ENCODE results near the gene FCGR3A.
A peak's percentile ranks its signal among the peaks of the same experiment; 100 is the strongest.
"Not testable (repeated sequence)": the region's sequence is repeated elsewhere in the genome, so short reads cannot be mapped to it uniquely, and the experiment has no call there.

The FCGR3A gene

DNA sequence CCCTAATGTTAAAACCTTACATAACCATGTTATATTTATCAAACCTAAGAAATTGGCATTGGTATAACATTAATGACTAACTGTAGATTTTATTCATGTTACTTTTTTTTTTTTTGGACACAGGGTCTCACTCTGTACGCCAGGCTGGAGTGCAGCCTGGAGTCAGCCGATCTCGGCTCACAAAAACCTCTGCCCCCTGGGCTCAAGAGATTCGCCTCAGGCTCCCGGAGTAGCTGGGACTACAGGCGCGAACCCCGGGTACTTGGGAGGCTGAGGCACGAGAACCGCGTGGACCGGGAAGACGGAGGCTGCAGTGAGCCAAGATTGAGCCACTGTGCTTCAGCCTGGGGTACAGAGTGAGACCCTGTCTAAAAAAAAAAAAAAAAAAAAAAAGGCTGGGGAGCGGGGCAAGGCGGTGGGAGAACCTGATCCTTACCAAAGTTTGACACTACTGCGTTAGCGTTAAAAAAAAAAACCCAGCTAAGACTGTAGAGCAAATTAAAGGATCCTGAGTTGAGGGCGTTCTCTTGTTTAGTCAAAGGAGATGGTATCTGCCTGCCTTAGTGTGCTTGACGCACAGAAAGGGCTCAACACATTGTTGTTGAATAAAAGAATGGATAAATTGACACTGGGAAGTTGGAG is 20.0 kb downstream of the FCGR3A start:
- not testable (repeated sequence) for DNase-seq

DNA sequence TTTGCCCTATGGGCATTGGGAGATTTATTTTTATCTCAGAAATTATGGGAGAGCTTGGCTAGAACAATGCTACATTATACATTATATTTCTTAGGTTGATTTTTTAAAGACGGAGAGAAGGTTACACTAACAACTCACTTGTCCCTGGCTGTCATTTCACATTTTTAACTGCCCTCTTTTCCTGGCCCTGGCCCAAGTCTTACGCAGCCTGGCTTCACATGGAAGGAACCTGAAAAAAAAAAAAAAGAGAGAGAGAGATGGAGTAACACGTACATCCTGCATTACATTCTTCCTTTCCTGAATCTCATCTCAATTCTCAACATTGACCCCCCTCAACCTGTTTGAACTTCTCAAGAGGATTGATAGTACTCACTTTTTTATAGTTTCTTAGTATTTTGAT is 21.1 kb downstream of the FCGR3A start:
- not testable (repeated sequence) for DNase-seq

DNA sequence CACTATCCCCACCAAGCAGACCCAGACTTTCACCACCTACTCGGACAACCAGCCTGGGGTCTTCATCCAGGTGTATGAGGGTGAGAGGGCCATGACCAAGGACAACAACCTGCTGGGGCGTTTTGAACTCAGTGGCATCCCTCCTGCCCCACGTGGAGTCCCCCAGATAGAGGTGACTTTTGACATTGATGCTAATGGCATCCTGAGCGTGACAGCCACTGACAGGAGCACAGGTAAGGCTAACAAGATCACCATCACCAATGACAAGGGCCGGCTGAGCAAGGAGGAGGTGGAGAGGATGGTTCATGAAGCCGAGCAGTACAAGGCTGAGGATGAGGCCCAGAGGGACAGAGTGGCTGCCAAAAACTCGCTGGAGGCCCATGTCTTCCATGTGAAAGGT is 23.7 kb downstream of the FCGR3A start:
- DNase-seq, result not testable (repeated sequence)

DNA sequence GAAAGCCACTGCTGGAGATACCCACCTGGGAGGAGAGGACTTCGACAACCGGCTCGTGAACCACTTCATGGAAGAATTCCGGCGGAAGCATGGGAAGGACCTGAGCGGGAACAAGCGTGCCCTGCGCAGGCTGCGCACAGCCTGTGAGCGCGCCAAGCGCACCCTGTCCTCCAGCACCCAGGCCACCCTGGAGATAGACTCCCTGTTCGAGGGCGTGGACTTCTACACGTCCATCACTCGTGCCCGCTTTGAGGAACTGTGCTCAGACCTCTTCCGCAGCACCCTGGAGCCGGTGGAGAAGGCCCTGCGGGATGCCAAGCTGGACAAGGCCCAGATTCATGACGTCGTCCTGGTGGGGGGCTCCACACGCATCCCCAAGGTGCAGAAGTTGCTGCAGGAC is 24.3 kb downstream of the FCGR3A start:
- DNase-seq, result not testable (repeated sequence)

DNA sequence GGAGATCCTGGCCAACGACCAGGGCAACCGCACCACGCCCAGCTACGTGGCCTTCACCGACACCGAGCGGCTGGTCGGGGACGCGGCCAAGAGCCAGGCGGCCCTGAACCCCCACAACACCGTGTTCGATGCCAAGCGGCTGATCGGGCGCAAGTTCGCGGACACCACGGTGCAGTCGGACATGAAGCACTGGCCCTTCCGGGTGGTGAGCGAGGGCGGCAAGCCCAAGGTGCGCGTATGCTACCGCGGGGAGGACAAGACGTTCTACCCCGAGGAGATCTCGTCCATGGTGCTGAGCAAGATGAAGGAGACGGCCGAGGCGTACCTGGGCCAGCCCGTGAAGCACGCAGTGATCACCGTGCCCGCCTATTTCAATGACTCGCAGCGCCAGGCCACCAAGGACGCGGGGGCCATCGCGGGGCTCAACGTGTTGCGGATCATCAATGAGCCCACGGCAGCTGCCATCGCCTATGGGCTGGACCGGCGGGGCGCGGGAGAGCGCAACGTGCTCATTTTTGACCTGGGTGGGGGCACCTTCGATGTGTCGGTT is 24.8 kb downstream of the FCGR3A start:
- not testable (repeated sequence) for DNase-seq

DNA sequence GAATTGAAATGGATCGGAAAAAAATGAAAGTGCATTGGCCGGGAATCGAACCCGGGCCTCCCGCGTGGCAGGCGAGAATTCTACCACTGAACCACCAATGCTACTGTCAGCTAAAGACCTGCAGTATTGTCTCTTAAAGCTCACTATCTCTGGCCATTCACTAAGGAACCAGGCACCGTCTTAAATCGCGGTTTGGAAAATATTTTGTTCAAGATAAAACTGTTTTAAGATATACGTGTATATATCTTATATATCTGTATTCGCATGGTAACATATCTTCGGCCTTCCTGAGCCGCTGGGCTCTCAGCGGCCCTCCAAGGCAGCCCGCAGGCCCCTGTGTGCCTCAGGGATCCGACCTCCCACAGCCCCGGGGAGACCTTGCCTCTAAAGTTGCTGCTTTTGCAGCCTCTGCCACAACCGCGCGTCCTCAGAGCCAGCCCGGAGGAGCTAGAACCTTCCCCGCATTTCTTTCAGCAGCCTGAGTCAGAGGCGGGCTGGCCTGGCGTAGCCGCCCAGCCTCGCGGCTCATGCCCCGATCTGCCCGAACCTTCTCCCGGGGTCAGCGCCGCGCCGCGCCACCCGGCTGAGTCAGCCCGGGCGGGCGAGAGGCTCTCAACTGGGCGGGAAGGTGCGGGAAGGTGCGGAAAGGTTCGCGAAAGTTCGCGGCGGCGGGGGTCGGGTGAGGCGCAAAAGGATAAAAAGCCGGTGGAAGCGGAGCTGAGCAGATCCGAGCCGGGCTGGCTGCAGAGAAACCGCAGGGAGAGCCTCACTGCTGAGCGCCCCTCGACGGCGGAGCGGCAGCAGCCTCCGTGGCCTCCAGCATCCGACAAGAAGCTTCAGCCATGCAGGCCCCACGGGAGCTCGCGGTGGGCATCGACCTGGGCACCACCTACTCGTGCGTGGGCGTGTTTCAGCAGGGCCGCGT is 25.5 kb downstream of the FCGR3A start, which contains the start of gene HSPA6:
TSS of gene HSPA6 (plus strand) at position 724 of the 925 bp plus-strand sequence. CDS start at position 843, 119 bp downstream.
- peak; percentile 64 to 74 for DNase-seq

DNA sequence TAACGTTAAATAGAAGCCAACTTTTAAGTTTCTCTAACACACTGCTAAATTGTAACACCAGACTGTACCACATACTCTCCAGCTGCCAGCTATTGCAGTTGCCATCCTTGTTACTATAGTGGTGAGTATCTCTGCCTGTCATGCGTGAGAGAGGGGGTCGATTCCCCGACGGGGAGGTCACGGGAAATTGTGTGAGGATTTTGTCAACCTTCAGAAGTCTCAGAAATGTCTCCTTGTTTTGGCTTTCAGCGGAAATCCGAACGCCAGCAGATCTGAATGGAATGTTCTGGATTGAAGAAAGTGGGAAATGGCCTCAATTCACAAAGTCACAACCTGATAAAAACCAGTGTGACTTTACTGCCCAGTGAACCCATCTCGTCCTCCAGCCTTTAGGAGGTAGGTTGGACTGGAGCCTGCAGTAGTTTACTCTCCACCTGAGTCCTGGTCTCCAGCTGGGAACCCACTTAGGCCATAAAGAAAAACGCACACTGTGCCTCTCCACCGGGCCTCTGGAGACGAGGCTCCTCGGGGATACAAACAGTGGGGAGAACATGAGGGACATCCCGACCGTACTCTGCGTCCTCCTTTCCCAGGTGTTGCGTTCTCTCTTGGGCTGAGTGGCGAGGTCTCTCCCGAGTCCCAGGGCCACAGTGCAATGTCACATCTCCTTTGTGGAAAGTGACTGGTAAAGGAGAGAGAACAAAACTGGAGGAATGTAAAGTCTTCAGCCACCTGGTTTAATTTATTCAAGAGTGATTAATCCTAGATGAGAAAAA is 26.4 kb downstream of the FCGR3A start:
- not testable (repeated sequence) for DNase-seq

DNA sequence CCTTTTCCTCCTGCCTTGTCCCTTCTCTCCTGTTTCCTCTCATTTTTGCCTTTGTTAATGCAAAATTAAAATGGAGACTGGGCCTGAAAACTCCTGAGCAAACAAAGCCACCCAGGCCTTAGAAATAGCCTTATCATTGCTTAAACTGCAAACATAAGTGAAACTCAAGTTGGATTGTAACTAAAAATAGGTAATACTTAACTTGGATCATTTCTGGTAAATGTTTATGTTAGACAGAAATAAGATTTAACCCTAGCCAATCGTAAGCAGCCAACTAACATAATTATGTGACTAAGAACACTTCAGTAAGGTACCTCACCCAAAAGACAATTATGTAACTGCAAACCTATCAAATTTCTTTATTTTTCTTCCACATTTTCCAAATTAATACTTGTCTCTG is 35.7 kb downstream of the FCGR3A start:
- DNase-seq, result not testable (repeated sequence)

DNA sequence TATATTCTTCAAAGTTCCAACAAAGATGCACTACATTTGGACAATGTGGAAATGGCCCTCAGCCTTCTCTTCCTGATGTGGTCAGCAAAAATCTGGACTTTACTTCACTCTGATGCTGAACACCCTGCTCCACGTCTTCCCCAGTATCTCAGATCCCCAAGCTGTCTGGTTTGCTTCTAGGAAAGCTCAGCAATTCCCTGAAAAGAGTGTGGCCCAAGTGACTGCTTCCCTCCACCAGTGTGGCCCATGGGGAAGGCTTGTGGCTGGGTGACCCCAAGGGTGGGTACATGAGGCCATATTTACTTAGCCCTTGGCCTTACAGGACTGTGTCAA is 36.2 kb downstream of the FCGR3A start:
- DNase-seq, result not testable (repeated sequence)

DNA sequence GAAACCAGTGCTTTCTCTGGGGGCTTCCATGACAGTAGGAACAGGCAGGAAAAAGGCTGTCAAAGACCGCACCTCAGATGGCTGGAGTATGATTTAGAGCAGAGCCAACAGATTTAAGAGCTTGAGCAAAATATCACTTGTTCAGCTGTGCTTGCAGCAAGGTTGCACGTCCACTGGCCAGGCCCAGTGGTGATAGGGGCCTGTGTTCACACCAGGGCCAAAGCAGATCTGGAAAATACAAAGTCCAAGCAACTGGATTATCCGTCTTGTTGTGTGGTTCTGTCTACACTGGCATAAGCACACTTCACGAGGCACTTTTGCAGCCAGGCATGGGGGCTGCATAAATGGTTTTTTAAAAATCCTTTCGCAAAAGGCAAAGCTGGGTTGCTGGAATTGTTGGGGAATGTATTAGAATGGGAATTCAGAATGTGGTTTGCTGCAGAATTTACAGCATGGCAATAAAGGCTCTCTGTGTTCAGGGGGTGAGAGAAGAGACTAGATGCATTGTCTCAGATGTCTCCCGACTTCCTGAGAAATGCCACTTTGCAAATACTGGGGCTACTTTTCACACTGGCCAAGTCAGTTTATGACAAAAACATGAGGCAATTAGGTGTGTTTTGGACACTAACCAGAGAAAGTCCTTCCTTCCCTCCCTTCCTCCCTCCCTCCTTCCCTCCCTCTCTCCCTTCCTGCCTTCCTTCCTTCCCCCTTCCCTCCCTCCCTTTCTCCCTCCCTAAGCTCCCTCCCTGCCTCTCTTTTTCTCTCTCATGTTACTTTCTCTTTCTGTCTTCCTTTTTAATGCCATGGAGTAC is 36.8 kb downstream of the FCGR3A start:
- DNase-seq, result not testable (repeated sequence)

DNA sequence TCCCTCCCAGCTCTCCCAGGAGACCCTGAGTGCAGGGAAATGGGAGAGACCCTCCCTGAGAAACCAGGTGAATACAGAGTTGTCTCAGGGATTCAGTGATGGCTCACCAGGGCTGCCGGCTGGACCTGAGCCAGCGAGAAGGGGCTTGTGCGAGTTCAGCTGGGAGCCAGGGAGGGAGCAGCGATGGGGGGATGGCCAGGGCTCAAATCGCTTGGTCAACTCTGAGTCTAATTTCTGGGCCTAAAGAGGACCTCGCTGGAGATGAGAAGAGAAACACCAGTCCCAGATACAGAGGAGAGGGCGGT is 37.9 kb downstream of the FCGR3A start:
- no peak for DNase-seq

DNA sequence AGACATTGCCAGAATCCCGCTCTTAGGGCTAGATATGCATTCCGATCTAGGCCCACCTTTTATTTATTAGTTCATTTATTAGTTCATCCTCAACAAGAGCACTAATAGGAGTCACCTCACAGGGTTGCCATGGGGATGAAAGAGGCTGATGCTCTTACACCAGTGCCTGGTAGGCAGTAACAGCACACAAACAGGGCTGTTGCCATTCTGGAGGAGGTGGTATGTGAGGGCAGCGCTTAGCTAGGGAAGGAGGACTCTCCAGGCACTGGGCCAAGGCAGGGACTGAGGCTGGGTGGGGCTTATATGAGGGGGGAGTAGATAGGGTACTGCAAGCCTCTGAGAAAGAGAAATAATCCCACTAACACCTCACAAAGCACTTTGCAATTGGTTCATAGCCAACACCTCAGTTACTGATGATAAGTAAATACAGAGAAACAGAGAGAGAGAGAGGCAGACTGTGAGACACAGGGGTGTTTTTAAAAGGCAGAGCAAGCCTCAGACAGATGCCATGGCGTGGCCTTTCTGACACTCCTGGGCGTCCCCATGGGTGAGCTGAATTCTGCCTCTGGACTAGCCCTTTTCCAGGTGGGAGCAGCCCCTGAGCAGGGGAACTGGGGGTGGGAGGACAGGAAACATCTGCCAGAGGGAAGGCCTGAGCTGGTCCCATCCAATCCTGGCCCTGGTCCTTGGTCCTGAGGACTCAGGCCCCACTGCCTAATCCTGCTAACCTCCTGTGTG is 38.4 kb downstream of the FCGR3A start:
- no peak for DNase-seq

DNA sequence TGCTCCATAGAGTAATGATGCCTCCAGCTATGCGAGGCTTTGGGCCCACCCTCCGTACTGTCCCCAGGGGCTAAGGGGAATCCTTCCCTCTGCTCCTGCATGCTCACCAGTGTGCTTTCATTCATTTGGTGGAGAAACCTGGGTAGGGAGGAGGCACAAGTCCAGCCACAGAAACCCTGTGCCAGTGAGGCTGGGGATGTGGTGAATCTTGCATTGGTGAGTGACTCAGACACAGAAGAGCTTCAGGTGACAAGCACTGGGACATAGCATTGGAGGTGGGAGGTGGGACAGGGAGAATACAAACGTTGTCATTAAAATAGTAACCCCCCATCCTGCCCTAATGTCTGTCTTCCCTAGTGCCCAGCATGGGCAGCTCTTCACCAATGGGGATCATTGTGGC is 39.1 kb downstream of the FCGR3A start:
- DNase-seq, result no peak

DNA sequence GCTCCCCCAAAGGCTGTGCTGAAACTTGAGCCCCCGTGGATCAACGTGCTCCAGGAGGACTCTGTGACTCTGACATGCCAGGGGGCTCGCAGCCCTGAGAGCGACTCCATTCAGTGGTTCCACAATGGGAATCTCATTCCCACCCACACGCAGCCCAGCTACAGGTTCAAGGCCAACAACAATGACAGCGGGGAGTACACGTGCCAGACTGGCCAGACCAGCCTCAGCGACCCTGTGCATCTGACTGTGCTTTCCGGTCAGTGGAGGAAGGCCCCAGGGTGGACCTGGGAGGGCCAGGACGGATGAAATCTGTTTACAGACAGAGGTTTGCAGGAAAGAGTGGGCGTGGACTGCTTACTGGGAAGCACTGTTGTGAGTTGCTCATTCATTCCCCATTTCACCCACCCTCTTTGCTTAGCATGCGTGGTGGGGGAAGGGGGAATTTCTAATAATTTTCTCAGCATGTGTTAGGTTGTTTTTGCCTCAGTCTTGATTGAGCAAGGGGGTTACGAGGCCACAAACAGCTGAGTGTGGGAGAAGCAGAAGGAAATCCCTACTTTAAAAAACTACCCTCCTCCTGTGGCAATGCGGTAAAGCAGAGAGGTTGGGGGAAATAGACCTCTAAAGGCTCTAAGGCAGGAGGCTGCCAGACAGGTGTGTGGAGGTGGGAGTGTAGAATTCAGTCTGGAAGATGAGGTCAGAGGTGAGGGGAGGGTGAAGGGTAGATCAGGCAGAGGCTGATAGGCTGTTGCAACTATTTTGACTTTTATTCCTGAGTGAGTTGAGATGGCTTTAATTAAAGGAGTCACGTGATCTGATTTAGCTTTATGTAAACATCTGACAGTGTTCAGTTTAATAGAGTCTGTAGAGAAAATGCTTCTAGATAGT is 43.0 kb downstream of the FCGR3A start:
- DNase-seq, result peak; percentile 52 to 60

DNA sequence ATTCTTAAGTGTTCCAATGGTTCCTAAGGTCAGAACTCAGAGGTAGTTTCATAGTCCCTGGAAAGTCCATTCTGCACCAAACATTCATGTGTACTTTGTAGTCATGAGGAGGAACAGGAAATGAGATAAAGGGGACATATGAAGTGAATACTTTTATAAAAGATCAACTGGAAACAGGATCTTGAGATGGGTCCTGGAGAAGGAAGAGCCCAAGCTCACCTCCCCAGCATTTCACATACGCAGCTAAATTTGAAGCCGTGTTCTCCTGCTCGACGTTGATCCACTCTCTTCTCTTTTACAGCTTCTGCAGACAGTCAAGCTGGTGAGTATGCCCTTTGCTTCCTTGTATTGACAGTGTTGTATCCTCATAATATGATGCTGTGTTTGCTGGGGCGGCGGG is 43.9 kb downstream of the FCGR3A start:
- DNase-seq, result no peak

DNA sequence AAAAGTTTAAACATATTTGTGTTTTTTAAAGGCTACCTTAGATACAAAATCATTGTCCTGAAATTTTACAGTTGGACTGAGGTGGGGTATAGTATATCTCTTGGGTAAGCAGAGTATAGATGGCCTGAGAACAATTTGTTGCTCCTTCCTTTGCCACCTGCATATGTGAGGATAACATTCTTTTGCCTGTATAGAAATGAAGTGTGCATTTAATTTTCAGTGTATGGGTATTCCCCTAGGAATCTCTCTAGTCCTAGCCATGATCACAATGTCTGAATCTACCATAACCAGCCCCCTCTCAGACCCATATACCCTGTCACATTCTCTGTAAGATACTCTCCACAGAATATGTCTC is 46.2 kb downstream of the FCGR3A start:
- DNase-seq, result no peak

DNA sequence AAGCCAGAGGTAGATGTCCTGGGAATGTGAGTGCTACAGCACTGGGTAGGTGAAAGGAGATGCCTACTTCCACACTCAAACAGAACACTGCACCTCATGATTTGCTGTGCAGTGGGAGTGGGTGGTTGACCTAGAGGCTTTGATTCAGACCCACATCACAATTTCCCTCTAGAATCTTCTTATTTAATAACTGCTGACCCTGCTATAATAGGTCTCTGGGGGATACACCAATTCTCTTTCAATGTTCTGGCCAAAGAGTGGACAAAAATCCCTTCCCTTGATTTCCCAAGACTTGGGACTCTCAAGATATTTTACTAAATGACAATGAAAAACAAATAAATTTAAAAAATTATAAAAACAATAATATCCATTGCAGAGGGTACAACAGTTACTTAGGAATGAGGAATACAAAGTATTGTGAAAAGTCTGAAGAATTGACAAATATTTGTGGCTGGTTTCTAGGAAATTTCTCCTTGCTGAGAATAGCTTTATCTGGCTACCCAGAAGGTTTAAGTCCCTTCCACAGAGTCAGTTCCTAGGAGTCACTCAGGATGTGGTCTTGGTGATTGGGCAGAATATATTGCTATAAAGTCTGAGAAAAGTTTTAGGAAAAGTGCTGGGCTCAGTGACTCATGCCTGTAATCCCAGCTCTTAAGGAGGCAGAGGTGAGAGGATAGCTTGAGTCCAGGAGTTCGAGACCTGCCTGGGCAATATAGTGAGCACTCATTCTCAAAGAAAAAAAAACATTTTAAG is 46.8 kb downstream of the FCGR3A start:
- no peak for DNase-seq

DNA sequence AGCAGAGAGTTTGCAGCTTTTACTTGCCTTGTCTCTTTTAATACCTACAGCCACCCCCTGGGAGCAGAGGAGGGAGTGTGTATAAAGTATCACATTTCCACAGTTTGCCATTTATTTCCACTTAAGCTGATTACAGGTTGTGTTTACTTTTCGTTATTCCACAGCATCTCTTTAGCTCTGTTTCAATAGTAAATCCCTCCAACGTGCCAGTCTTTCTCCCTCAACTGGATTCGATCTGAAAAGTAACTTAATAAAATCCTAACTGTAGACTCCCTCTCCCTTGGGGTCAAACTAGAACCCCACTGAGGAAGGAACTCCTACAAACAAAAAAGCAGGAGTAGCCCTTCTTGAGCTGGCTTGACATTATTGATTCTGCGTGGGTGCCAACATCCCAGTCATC is 47.4 kb downstream of the FCGR3A start:
- DNase-seq, result no peak

DNA sequence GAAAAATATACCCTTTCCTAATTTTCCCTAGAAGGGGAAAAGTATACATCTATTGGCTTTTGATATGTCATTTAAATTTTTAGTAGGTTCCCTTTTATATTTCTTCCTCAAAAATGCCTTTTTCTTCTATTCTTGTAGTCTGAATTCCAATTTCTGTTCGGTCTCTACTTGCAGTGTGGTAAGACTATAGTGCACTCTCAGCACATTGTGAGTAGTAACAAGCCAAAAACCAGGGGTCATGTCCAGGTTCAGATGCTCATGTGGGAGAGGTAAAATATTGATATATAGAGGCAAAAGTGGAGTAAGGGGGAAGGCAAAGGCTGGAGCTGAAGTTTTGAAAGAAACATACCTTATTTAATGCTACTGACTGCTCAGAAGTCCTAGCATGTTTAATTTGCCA is 48.4 kb downstream of the FCGR3A start:
- DNase-seq, result no peak

All from bone marrow (tissue), 2 donors.